Skin epidermis (tissue), 12 donors: ENCODE data around the gene GRIP1.

Source experiments
- H3K27ac ChIP-seq, 21 experiments: fragments of 200-600 bp; sonication (generic) in 11 of 21; one replicate each; pipeline ENCODE4 v1.5.0; 2020; ENCODE audit warnings: mild to moderate bottlenecking in 3 of 21, inconsistent platforms in 2 of 21, moderate library complexity in 2 of 21
- H3K4me3 ChIP-seq, 7 experiments: fragments of 200-600 bp; sonication (generic) in 2 of 7; one replicate each; pipeline ENCODE4 v1.5.0; 2020; ENCODE audit warnings: inconsistent platforms in 2 of 7, mild to moderate bottlenecking in 2 of 7, moderate library complexity in 1 of 7

Gene GRIP1

GRCh38 chr12:66694666-66695613, 16.1 kb upstream of the GRIP1 start:
- H3K4me3 ChIP-seq = no peak overlapping the region
- no peak overlapping the region for H3K27ac ChIP-seq

GRCh38 chr12:66693901-66694513, 15.1 kb upstream of the GRIP1 start:
- H3K27ac ChIP-seq = no peak overlapping the region
- H3K4me3 ChIP-seq = no peak overlapping the region

- no peak overlapping the region for H3K27ac ChIP-seq
- no peak overlapping the region for H3K4me3 ChIP-seq
Measured at GRCh38 chr12:66692986-66693385, 14.1 kb upstream of the GRIP1 start.

- no peak overlapping the region for H3K27ac ChIP-seq
- H3K4me3 ChIP-seq = no peak overlapping the region
Measured at GRCh38 chr12:66692170-66692569, 13.3 kb upstream of the GRIP1 start.

GRCh38 chr12:66688846-66689439, 10.1 kb upstream of the GRIP1 start:
- H3K27ac ChIP-seq = no peak overlapping the region
- no peak overlapping the region for H3K4me3 ChIP-seq

- H3K27ac ChIP-seq = no peak overlapping the region
- no peak overlapping the region for H3K4me3 ChIP-seq
Measured at GRCh38 chr12:66684222-66684621, 5.3 kb upstream of the GRIP1 start.

- H3K4me3 ChIP-seq = no peak overlapping the region
- H3K27ac ChIP-seq = no peak overlapping the region
Measured at GRCh38 chr12:66683822-66684221, 4.9 kb upstream of the GRIP1 start.

- Histone ChIP-seq H3K4me3 (no peak overlapping the region), H3K27ac (no peak overlapping the region)
Measured at GRCh38 chr12:66683073-66683472, 4.2 kb upstream of the GRIP1 start.

- no peak overlapping the region for H3K27ac ChIP-seq
- H3K4me3 ChIP-seq = no peak overlapping the region
Measured at GRCh38 chr12:66679461-66680084, 697 bp upstream of the GRIP1 start.

- Histone ChIP-seq H3K4me3 (no peak overlapping the region), H3K27ac (no peak overlapping the region)
Measured at GRCh38 chr12:66676241-66676640, 2.6 kb downstream of the GRIP1 start.

- Histone ChIP-seq H3K27ac (no peak overlapping the region), H3K4me3 (no peak overlapping the region)
Measured at GRCh38 chr12:66674495-66675122, 4.3 kb downstream of the GRIP1 start.

GRCh38 chr12:66669541-66669940, 9.3 kb downstream of the GRIP1 start:
- Histone ChIP-seq H3K27ac (no peak overlapping the region), H3K4me3 (no peak overlapping the region)

GRCh38 chr12:66668311-66668710, 10.6 kb downstream of the GRIP1 start:
- Histone ChIP-seq H3K27ac (no peak overlapping the region), H3K4me3 (no peak overlapping the region)

GRCh38 chr12:66667906-66668305, 11.0 kb downstream of the GRIP1 start:
- Histone ChIP-seq H3K4me3 (no peak overlapping the region), H3K27ac (no peak overlapping the region)

- H3K27ac ChIP-seq = no peak overlapping the region
- H3K4me3 ChIP-seq = no peak overlapping the region
Measured at GRCh38 chr12:66666481-66666880, 12.4 kb downstream of the GRIP1 start.

- Histone ChIP-seq H3K4me3 (no peak overlapping the region), H3K27ac (no peak overlapping the region)
Measured at GRCh38 chr12:66665435-66665985, 13.4 kb downstream of the GRIP1 start.

- Histone ChIP-seq H3K4me3 (no peak overlapping the region), H3K27ac (no peak overlapping the region)
Measured at GRCh38 chr12:66664076-66664475, 14.8 kb downstream of the GRIP1 start.

- Histone ChIP-seq H3K4me3 (no peak overlapping the region), H3K27ac (no peak overlapping the region)
Measured at GRCh38 chr12:66663611-66664010, 15.3 kb downstream of the GRIP1 start.

GRCh38 chr12:66662729-66663128, 16.1 kb downstream of the GRIP1 start:
- Histone ChIP-seq H3K27ac (peak overlapping the region in 2 of 21 experiments; percentile 28 to 55), H3K4me3 (no peak overlapping the region)

- no peak overlapping the region for H3K4me3 ChIP-seq
- peak overlapping the region in 4 of 21 experiments; percentile 10 to 67 (median 42) for H3K27ac ChIP-seq
Measured at GRCh38 chr12:66662179-66662578, 16.7 kb downstream of the GRIP1 start.
